Measurements from ENCODE around the gene ECHDC3.

The ECHDC3 gene

DNA sequence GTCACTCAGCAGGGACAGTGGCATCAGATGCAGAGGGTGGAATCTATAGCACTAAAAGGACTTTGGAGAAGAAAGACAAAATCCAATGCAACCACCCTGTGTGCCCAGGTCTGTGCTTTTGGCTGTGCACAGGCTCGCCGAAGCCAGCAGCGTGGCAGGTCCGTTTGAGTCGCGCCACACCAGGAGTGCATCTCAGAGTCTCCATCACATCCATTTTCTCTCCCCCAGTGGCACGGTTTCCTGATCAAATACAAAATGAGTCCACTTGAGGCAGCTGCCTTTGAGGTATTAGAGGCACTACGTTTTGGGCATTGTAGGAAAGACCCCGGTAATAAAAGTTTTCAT, 57.5 kb downstream of the ECHDC3 start:
- no peak for DNase-seq (ENCODE audit: low read depth)
- no peak overlapping the region for H3K4me3 ChIP-seq (ENCODE audit: low read length)
- no peak for TF ChIP-seq CTCF (conservative IDR thresholded peaks at IDR 0.05; ENCODE audit: low read depth, low read length)

DNA sequence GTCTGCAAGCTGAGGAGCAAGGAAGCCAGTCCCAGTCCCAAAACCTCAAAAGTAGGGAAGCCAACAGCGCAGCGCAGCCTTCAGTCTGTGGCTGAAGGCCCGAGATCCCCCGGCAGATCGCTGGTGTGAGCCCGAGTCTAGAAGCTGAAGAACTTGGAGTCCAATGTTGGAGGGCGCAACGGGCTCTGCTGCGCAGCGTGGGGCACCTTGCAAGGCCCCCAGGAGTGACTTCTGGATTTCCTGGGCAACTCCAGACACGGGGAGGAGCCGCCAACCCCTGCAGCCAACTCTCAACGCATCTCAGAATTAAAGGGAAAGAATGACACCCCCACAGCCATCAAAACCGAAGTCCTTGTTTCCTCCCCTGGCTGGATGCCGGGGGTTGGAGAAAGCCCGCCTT, 62.2 kb downstream of the ECHDC3 start:
- no peak for TF ChIP-seq CTCF (conservative IDR thresholded peaks at IDR 0.05; ENCODE audit: low read depth, low read length)
- no peak overlapping the region for H3K4me3 ChIP-seq (ENCODE audit: low read length)
- DNase-seq (ENCODE audit: low read depth): no peak

DNA sequence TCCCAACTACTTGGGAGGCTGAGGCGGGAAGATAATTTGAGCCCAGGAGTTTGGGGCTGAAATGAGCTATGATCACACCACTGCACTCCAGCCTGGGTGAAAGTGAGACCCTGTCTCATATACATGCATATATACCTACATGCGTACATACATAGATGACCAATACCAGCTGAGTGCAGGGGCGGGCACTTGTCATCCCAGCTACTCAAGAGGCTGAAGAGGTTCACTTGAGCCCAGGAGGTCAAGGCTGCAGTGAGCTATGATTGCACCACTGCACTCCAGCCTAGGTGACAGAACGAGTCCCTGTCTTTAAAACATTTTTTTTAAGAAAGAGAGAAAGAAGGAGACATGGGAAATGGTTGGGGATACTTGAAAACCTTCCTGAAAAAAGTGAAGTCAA, 63.6 kb downstream of the ECHDC3 start:
- no peak overlapping the region for H3K4me3 ChIP-seq (ENCODE audit: low read length)
- no peak for TF ChIP-seq CTCF (conservative IDR thresholded peaks at IDR 0.05; ENCODE audit: low read depth, low read length)
- no peak for DNase-seq (ENCODE audit: low read depth)

DNA sequence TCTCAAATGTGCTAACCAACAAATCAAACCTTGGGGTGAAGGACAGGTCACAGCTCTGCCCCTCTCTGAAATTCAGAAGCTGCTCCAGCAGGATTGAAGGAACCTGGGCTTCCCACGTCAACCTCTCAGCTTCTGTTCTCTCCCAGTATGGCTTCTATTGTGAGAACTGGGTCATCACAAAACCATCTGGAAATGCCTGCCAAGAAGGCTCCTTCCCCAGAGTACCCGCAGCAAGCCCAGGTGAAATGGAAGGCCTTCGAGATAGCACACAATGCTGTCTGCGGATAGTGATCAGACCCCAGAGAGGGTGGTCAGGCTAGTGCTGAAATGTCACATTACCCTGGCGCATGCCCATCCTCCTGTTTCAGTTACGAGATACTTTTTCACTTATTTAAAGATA, 64.5 kb downstream of the ECHDC3 start:
- no peak for TF ChIP-seq CTCF (conservative IDR thresholded peaks at IDR 0.05; ENCODE audit: low read depth, low read length)
- H3K4me3 ChIP-seq (ENCODE audit: low read length): no peak overlapping the region
- no peak for DNase-seq (ENCODE audit: low read depth)

DNA sequence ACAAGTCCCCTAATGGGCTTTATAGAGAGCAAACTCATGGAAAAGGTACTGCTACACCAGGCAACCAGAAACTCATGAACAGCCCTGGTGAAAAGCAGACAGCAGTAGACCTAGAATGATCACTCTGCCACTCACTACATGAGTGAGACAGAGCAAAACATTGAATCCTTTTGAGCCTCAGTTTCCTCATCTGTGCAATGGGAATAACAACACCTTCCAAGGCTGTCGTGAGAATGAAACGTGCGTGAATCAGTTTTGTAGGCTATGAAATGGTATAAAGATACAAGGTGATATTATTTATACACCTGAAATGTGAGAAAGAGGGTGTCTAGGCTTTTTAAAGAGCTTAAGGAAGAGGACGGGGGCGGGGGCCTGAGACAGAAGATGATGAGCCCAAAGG, 66.6 kb downstream of the ECHDC3 start:
- no peak overlapping the region for H3K4me3 ChIP-seq (ENCODE audit: low read length)
- no peak for DNase-seq (ENCODE audit: low read depth)
- no peak for TF ChIP-seq CTCF (conservative IDR thresholded peaks at IDR 0.05; ENCODE audit: low read depth, low read length)

GRCh38 chr10:11810313-11810766, 68.2 kb downstream of the ECHDC3 start:
- H3K4me3 ChIP-seq (ENCODE audit: low read length): no peak overlapping the region
- TF ChIP-seq CTCF (conservative IDR thresholded peaks at IDR 0.05; ENCODE audit: low read depth, low read length): no peak
- no peak for DNase-seq (ENCODE audit: low read depth)

DNA sequence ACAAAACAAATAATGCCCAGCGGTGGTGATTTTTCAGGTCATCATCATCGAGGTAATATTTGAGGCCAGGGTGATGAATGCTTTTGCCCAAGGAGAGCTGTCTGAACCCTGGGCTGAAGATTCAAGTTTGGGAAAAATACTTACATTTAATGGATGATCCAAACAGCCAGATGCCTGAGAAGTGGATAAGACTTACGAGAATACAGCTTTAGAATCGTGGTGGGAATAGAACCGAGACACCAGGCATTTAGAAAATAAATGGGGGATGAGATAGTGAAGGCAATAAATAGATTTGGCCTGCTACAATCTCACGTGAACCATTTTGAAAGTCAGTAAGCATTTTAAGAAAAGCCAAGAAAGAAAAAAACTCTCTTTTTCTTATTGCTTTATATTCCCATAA, 68.8 kb downstream of the ECHDC3 start:
- TF ChIP-seq CTCF (conservative IDR thresholded peaks at IDR 0.05; ENCODE audit: low read depth, low read length): no peak
- no peak for DNase-seq (ENCODE audit: low read depth)

More for the DNA sequence above, 68.8 kb downstream of the ECHDC3 start:
- H3K4me3 ChIP-seq (ENCODE audit: low read length): no peak overlapping the region
